Mesenteric fat pad (tissue), 1 donor: ENCODE results near the gene HIF1AN. TPM values are rescaled to one million over a fixed set of nuclear protein-coding genes. Genes with fewer than 3 reads are reported as not detected.
A peak's percentile ranks its signal among the peaks of the same experiment; 100 is the strongest.

Experiments used
- DNase-seq: peaks from one replicate; pipeline ENCODE4 v3.0.0-alpha.2; 2020; ENCODE audit warnings: low spot score
- total RNA-seq: library from RNA; stranded (reverse); fragmentation: NEBNext Ultra II Directional; extraction: Animal tissue kit (Norgen Biotek cat#: 25700); gene quantifications from one replicate; pipeline ENCODE4 v1.2.1, GENCODE V29; 2021
- donor health status: DM: yes; HTN: yes; CAD: no.

Gene HIF1AN
- total RNA-seq, 1 donor from 2014 or later = 29.2 TPM

GRCh38 chr10:100520811-100521210 is 14.9 kb upstream of the HIF1AN start:
- DNase-seq = no peak

- no peak for DNase-seq
These were observed 13.5 kb upstream of the HIF1AN start for GRCh38 chr10:100522107-100522801.

- DNase-seq = no peak
These were observed 12.8 kb upstream of the HIF1AN start for GRCh38 chr10:100522945-100523344.

- no peak for DNase-seq
These were observed 11.5 kb upstream of the HIF1AN start for GRCh38 chr10:100524206-100524605.

- DNase-seq = no peak
These were observed 11.1 kb upstream of the HIF1AN start for GRCh38 chr10:100524638-100525037.

GRCh38 chr10:100528123-100528886 is 7.4 kb upstream of the HIF1AN start:
- no peak for DNase-seq

GRCh38 chr10:100528921-100529474 is 6.7 kb upstream of the HIF1AN start:
- no peak for DNase-seq

- DNase-seq = peak; percentile 97
These were observed 6.1 kb upstream of the HIF1AN start, which contains the start of gene NDUFB8 for GRCh38 chr10:100529475-100530298. Gene NDUFB8, minus strand, starts transcription at chr10:100529871. Its CDS starts 20 bp downstream, at chr10:100529851.

GRCh38 chr10:100531761-100532160 is 4.0 kb upstream of the HIF1AN start:
- no peak for DNase-seq

GRCh38 chr10:100534726-100535125 is 1.0 kb upstream of the HIF1AN start:
- DNase-seq = no peak

- DNase-seq = no peak
These were observed 417 bp upstream of the HIF1AN start for GRCh38 chr10:100535338-100535714.

- no peak for DNase-seq
These were observed 1.7 kb downstream of the HIF1AN start for GRCh38 chr10:100537475-100537874.

- no peak for DNase-seq
These were observed 9.2 kb downstream of the HIF1AN start for GRCh38 chr10:100544950-100545349.

- DNase-seq = peak; percentile 3
These were observed 15.5 kb downstream of the HIF1AN start for GRCh38 chr10:100551196-100551595.

GRCh38 chr10:100551738-100552137 is 16.0 kb downstream of the HIF1AN start:
- DNase-seq = peak; percentile 47

- DNase-seq = no peak
These were observed 18.2 kb downstream of the HIF1AN start for GRCh38 chr10:100553929-100554328.

GRCh38 chr10:100554902-100555301 is 19.2 kb downstream of the HIF1AN start:
- DNase-seq = no peak

GRCh38 chr10:100560248-100560647 is 24.5 kb downstream of the HIF1AN start:
- peak; percentile 62 for DNase-seq

GRCh38 chr10:100561005-100561404 is 25.3 kb downstream of the HIF1AN start:
- no peak for DNase-seq

- DNase-seq = peak; percentile 88
These were observed 26.4 kb downstream of the HIF1AN start for GRCh38 chr10:100562008-100562672.
